ENCODE data around the gene ZNF407.

GRCh38 chr18:74849301-74849700 is 251.6 kb downstream of the ZNF407 start:
- TF ChIP-seq HDGF (IDR thresholded peaks at IDR 0.05; ENCODE audit: borderline replicate concordance) (no peak), NFRKB (IDR thresholded peaks at IDR 0.05) (no peak), ARNT (IDR thresholded peaks at IDR 0.05) (no peak), SP1 (IDR thresholded peaks at IDR 0.05) (no peak), SUZ12 (IDR thresholded peaks at IDR 0.05) (no peak), ZNF384 (IDR thresholded peaks at IDR 0.05) (no peak)
